Mesangial cell (primary cell): ENCODE data around the gene IRAK4. TPM values are rescaled to one million over a fixed set of nuclear protein-coding genes. Genes with fewer than 3 reads are reported as not detected.

Source experiments
- total RNA-seq: library from RNA; depleted of rRNA; stranded (reverse); fragments of >200 nt; gene quantifications from 2 replicates; pipeline ENCODE4 v1.2.3, GENCODE V29; 2015

The IRAK4 gene
- total RNA-seq: 7.3 and 11.5 TPM in 2 replicates

GRCh38 chr12:43758728-43759563 is at the start of gene IRAK4, which contains the start of gene PUS7L:
Gene IRAK4, plus strand, starts transcription at chr12:43758951. Its CDS starts 9,161 bp downstream, at chr12:43768112.
Gene PUS7L, minus strand, starts transcription at chr12:43758790. Its CDS starts 3,545 bp downstream, at chr12:43755245.

GRCh38 chr12:43805860-43806736 is 47.3 kb downstream of the IRAK4 start, which contains the start of gene TWF1:
Gene TWF1, minus strand, starts transcription at chr12:43806317. Its CDS starts 72 bp downstream, at chr12:43806245.

GRCh38 chr12:43835656-43836474 is 77.1 kb downstream of the IRAK4 start, which contains the start of gene TMEM117:
Gene TMEM117, plus strand, starts transcription at chr12:43836081.

Other genes starting within 250 kb of the IRAK4 start
- not detected in 2 replicates for gene ADAMTS20, start 206.7 kb upstream of the IRAK4 start, total RNA-seq
- 4.7 and 7.2 TPM in 2 replicates for gene PUS7L, start 161 bp upstream of the IRAK4 start, total RNA-seq
- 69.2 and 83.8 TPM in 2 replicates for gene TWF1, start 47.4 kb downstream of the IRAK4 start, total RNA-seq
- 4.4 and 8.0 TPM in 2 replicates for gene TMEM117, start 77.1 kb downstream of the IRAK4 start, total RNA-seq